Left ventricle myocardium inferior (tissue), 1 donor: Measurements from ENCODE around the gene EIF3I. TPM values are rescaled to one million over a fixed set of nuclear protein-coding genes. Genes with fewer than 3 reads are reported as not detected.

Experiments used
- DNase-seq: peaks from one replicate; pipeline ENCODE4 v3.0.0-alpha.2; 2020
- H3K27ac ChIP-seq: fragments of 200-600 bp; replicated peaks from 2 replicates; pipeline ENCODE4 v1.8.0; 2021
- H3K27me3 ChIP-seq: fragments of 200-600 bp; 2 replicates; pipeline ENCODE4 v1.8.0; 2021; ENCODE audit warnings: low read depth
- H3K36me3 ChIP-seq: fragments of 200-600 bp; 2 replicates; pipeline ENCODE4 v1.8.0; 2021
- H3K4me1 ChIP-seq: fragments of 200-600 bp; 2 replicates; pipeline ENCODE4 v1.8.0; 2021
- H3K4me3 ChIP-seq: fragments of 200-600 bp; 2 replicates; pipeline ENCODE4 v1.8.0; 2021; ENCODE audit warnings: mild to moderate bottlenecking, moderate library complexity
- H3K9me3 ChIP-seq: fragments of 200-600 bp; replicated peaks from 2 replicates; pipeline ENCODE4 v1.8.0; 2021
- CTCF ChIP-seq: fragments of 200-600 bp; IDR thresholded peaks from 2 replicates; pipeline ENCODE4 v1.8.0; 2021; ENCODE audit warnings: antibody characterized with exemption, mild to moderate bottlenecking, borderline replicate concordance
- intact Hi-C: fragments of 100-400 bp; cut with micrococcal nuclease; formaldehyde crosslinking; loops from one replicate; pipeline ENCODE4 v1.11.0; 2022
- total RNA-seq: library from RNA; stranded (reverse); fragmentation: NEBNext Ultra II Directional; extraction: Animal tissue kit (Norgen Biotek cat#: 25700); gene quantifications from one replicate; pipeline ENCODE4 v1.2.1, GENCODE V29; 2021
- donor health status: DM: no; HTN: yes; CAD: no; lungs with severe emphysema.

Gene EIF3I
- total RNA-seq, 1 donor from 2014 or later, result 91.1 TPM

DNA sequence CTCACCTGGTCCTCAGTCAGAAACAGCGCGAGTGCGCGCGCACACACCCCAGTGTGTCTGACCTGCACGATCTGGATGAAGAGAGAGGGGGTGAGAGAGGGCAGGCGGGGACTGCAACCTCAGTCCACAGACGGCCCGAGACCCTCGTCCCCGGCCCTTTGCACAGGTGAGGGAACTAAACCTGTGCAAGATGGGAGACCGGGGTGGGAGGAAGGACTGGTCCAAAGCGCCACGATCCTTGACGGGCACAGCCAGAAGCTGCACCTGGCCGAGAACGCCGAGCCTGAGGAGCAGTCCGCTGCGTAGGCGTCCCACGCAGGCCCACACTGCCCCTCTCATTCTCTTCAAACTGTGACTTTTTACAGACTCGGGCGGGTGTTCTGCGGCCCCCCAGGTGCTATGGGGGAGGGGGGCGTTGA is 17.3 kb upstream of the EIF3I start:
- Histone ChIP-seq H3K36me3 (no peaks in the 10 kb centered on the region), H3K4me3 (peak overlapping the region; percentile 78), H3K27ac (peak overlapping the region; percentile 60), H3K9me3 (no peaks in the 10 kb centered on the region), H3K27me3 (no peaks in the 10 kb centered on the region), H3K4me1 (peaks cover 51% of the 10 kb centered on the region)
- no peak for DNase-seq
- no peak for TF ChIP-seq CTCF
- intact Hi-C loops, result no loop called here

DNA sequence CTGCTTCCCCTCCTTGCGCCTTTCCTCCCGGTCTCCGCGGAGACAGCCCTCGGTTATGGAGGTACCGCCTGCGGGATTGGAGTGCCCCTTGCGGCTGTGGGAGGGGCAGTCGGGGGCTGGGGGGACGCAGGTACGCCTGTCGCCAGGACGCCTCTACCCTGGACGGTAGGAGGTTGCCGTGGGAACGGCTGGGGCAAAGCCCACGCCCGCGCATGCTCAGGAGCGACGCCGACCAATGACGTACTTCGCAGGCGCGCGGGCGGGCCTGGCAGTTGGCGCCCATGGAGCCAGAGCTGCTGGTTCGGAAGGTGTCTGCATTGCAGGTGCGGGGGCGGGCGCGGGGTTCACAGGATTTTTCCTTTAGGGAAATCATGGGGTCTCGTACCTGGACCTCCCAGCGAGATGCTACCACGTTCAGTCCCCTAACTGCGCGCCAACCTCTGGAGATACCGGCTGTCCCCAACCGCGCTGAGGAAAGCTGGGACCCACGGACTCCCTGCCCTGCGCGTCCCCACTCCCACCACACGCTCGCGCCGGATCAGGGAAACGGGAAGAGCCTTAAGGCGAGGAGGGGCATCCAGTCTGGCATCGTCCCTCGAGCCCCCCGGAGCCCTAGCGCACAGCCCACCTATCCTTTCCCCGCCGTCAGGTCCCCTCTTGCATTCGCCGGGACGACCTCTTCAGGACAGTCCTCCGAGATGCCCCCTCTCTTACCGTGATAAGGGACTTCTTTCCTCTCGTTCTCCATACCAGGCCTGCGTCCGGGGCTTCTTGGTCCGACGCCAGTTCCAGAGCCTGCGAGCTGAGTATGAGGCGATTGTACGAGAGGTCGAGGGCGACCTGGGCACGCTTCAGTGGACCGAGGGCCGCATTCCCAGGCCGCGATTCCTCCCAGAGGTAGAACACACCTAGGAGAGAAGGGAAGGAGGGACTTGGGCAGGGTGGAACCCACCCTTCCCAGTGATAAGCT is 16.5 kb upstream of the EIF3I start, which contains the start of gene IQCC:
TSS of gene IQCC (plus strand) at position 271 of the 970 bp plus-strand sequence. CDS start at position 282, 11 bp downstream.
- Histone ChIP-seq H3K36me3 (no peaks in the 10 kb centered on the region), H3K4me1 (peaks cover 44% of the 10 kb centered on the region), H3K9me3 (no peaks in the 10 kb centered on the region), H3K27me3 (no peaks in the 10 kb centered on the region), H3K4me3 (peak within 1 kb of the TSS; percentile 78), H3K27ac (peak within 1 kb of the TSS; percentile 60)
- intact Hi-C loops, result no loop called here
- no peak for TF ChIP-seq CTCF
- DNase-seq, result peak; percentile 84

GRCh38 chr1:32208469-32208868 is 13.7 kb upstream of the EIF3I start:
- Histone ChIP-seq H3K27me3 (no peaks in the 10 kb centered on the region), H3K4me3 (no peak overlapping the region), H3K36me3 (no peaks in the 10 kb centered on the region), H3K4me1 (peaks cover 30% of the 10 kb centered on the region), H3K27ac (no peak overlapping the region), H3K9me3 (no peaks in the 10 kb centered on the region)
- intact Hi-C loops, result no loop called here
- no peak for TF ChIP-seq CTCF
- DNase-seq, result no peak

GRCh38 chr1:32208891-32209328 is 13.3 kb upstream of the EIF3I start, which contains the start of gene DCDC2B:
TSS of gene DCDC2B (plus strand) at chr1:32209089. CDS start at chr1:32209094, 5 bp downstream.
- Histone ChIP-seq H3K27ac (no peak within 1 kb of the TSS), H3K9me3 (no peaks in the 10 kb centered on the region), H3K27me3 (no peaks in the 10 kb centered on the region), H3K4me1 (peaks cover 30% of the 10 kb centered on the region), H3K4me3 (no peak within 1 kb of the TSS), H3K36me3 (peaks cover 2% of the 10 kb centered on the region)
- no peak for TF ChIP-seq CTCF
- peak; percentile 44 for DNase-seq
- intact Hi-C loops, result no loop called here

GRCh38 chr1:32215629-32216480 is 6.4 kb upstream of the EIF3I start:
- intact Hi-C loops, result no loop called here
- peak; percentile 80 for TF ChIP-seq CTCF
- no peaks in the 10 kb centered on the region for H3K9me3 ChIP-seq
- no peaks in the 10 kb centered on the region for H3K27me3 ChIP-seq
- DNase-seq, result peak; percentile 29
- H3K4me1 ChIP-seq, result peaks cover 28% of the 10 kb centered on the region
- H3K4me3 ChIP-seq, result no peak overlapping the region
- no peak overlapping the region for H3K27ac ChIP-seq
- peaks cover 62% of the 10 kb centered on the region for H3K36me3 ChIP-seq
